ENCODE results near the gene GSG1L.
"Not testable (repeated sequence)": the region's sequence is repeated elsewhere in the genome, so short reads cannot be mapped to it uniquely, and the experiment has no call there.

The GSG1L gene

DNA sequence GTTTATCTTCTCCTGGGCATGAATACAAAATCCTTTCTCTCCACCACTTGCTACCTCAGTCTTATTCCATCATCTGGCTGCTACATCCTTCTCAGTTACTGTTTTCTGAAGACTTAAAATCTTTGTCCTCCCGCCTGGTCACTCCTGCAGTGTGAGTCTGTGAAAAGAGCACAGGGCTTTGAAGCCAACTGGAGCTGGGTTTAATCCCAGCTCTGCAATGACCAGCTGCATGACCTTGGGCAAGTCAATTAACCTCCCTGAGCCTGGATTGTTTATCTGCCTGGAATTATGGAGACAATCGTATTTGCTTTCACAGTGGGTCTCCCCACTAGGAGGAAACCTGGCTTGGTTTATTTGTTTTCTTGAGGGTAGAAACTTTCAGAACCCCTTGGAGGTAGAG lies 183.2 kb downstream of the GSG1L start:
- no peak for DNase-seq

DNA sequence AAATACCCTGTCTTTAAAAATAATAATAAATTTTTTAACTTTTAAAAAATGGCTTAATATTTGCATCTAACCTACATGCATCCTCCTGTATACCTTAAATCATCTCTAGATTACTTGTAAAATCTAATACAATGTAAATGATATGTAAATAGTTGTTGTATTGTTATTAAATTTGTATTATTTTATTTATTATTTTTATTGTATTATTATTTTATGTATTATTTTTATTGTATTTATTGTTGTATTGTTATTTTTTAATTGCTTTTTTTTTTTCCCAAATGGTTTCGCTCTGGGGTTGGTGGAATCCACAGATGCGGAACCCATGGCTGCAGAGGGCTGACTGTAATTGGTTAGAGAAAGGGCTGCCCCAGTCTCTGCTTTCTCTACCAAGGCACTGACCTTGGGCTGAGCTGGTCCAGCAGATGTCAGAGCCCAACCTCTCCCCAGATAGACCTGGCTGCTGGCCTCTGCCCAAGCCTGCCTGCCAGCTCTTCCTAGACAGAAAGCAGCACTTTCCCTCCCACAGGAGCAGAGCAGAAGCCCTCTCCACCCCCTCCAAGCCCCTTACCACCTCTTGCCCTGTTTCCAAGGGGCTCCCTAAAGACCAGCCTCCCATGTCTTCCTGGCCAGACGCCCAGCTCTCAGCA lies 183.8 kb downstream of the GSG1L start:
- no peak for DNase-seq

DNA sequence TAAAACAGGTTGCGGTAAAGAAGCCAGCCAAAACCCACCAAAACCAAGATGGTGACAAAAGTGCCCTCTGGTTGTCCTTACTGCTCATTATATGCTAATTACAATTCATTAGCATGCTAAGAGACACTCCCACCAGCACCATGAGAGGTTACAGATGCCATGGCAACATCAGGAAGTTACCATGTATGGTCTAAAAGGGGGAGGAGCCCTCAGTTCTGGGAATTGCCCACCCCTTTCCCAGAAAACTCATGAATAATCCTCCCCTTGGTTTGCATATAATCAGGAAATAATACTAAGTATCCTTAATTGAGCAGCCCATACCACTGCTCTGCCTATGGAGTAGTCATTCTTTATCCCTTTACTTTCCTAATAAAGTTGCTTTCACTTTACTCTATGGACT lies 190.9 kb downstream of the GSG1L start:
- DNase-seq, result not testable (repeated sequence)

DNA sequence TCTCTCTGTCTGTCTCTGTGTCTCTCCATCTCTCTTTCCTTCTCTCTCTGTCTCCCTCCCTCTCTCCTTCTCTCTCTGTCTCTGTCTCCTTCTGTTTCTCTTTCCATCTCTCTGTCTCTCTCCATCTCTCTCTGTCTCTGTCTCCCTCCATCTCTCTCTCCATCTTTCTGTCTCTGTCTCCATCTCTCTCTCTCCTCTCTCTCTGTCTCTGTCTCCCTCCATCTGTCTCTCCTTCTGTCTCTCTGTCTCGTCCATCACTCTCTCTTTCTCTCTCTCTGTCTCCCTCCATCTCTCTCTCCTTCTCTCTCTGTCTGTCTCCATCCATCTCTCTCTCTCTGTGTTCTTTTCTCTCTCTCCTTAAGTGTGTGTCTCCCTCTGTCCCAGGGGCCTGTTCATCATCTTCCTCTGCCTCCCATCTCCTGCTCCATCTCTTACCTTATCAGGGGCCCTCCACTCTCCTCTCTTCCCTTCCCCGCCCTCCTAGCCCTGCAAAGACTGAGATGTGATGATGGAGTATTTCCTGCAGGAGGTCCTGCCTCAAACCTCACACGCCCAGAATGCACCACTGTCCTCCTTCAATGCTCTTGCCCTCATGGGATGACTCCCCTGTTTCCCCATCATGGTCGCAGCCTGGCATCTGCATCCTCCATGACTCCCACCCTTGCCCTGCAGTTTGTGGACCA lies 193.3 kb downstream of the GSG1L start:
- DNase-seq, result no peak

DNA sequence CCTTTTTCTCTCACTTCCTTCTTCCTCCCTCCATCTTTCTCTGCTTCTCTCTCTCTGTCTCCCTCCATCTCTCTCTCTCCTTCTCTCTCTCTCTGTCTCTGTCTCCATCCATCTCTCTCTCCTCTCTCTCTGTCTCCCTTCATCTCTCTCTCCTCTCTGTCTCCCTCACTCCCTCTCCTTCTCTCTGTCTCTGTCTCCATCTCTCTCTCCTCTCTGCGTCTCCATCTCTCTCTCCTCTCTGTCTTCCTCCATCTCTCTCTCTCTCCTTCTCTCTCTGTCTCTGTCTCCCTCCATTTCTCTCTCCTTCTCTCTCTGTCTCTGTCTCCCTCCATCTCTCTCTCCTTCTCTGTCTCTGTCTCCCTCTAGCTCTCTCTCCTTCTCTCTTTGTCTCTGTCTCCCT lies 194.1 kb downstream of the GSG1L start:
- DNase-seq, result no peak

DNA sequence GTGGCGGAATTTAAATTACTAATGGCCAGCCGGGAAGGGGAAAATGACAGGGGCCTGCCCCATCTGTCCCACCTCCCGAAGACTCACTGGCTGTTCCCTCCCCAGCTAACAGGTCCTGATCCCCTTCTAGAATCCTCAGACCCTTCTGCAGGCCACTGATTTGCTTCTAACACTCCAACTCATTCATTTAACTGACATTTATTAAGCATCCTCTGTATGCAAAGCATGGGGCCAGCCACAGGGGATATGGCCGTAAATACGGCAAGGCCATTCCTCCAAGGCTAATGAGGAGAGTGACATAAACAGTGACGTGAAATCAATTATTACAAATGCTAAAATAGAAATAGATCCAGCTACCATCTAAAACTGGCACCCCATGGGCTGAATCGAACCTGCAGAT lies 195.3 kb downstream of the GSG1L start:
- DNase-seq, result no peak

DNA sequence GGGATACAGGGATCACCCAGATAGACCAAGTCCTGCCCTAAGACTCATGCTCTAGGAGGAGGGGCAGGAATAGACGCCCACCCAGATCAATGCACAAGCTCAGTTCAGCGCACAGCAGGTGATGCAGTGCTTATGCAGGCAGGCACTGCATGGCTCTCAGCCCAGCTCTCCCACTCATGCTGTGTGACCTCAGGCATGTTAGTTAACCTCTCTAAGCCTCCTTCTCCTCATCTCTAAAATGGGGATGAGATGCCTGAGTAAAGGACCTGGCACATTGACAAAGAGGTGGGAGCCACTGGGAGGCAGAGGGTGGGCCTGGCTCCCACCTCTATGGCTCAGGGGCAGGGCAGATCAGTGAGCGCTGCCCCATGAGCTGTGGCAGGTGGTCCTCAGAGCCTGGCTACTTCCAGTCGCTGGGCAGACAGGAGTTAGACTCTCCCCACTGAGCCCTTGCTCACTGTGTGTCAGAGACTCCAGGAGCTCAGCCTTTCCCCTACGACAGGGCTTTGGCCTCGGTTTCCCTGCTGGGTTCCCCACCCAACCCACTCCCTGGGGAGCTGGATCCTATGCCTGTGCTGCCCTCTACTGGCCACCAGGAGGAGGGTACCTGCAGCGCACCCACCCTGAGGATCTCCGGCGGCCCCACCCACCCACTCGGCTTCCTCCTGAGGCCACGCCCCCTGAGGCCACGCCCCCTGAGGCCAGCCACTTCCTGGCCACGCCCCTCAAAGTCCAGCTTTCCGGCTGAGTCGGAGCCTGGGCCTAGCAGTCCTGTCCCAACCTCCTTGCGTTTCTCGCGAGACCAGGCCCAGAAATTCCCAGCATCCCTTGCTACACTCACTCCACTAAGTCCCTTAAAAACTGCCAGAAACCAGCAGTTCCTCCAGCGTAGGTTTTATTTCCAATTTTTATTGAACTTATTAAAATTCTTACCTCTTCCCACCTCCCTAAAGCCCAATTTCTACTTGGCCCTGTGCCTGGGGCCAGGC lies 196.1 kb downstream of the GSG1L start:
- DNase-seq, result peak; percentile 24

DNA sequence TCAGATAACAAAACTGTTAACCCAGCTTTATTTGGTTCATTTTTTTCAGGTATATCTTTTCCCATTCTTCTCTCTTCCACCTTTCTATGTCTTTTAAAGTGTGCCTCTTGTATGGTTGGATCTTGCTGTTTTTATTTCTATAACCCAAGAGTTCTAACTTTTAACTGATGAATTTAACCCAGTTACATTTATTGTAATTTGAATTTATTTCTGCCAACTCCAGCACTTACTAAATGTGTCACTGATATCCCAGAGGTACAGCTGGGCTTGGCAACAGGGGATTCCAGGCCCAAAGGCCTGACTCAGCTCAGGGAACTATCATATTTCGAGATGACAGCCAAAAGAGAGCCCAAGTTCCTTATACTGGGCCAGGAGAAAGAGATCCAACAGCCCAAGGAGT lies 200.1 kb downstream of the GSG1L start:
- no peak for DNase-seq

DNA sequence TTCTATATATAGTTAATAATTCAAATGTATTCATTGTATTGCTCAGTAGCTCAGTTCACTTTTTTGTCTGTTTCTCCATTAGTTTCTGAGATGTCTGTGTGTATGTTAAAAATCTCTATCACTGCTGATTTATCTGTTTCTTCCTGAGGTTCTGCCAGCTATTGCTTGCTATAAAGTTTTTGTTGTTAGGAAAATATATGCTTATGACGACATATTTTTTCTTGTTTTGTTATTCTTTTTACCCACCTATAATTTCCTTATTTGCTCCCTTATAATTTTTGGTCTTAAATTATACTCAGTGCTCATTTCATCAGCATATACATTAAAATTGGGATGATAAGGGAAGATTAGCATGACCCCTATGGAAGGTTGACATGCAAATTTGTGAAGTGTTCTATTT lies 200.6 kb downstream of the GSG1L start:
- no peak for DNase-seq

DNA sequence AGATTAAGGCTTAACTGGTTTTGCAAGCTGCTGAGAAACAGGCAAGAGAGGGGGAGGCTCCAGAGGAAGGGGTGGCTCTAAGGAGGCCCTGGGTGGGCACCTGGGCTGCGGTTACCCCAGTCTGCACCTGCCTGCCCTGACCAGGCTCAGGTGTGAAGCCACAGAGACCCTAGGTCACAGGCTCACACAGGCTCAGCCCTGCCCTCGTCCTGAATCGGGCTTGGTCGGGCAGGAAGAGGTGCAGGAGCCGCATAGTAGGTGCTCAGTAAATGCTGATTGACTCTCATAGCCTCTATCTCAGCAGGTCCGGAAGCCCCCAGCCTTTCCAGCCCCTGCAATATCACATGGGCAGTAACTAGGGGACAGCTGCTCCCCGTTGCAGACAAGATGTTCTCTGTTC lies 203.4 kb downstream of the GSG1L start:
- no peak for DNase-seq

DNA sequence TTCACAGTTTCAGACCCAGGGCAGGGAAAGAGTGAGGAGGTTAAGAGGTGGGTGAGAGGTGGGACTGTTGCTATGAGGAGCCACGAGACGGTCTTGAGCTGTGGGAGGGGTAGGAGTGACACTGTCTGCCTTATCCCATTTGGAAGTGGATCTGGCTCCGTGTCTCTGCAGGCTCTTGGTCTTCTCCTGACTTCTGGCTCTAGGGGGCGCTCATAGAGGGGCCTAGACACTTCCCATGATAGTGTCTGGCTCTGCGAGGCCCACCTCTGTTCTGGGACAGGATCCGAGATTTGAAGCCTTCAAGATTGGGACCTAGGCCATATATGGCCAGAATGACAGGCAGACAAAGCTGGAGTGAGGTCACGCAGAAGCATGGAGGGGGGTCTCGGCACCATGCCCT lies 204.5 kb downstream of the GSG1L start:
- DNase-seq, result no peak

DNA sequence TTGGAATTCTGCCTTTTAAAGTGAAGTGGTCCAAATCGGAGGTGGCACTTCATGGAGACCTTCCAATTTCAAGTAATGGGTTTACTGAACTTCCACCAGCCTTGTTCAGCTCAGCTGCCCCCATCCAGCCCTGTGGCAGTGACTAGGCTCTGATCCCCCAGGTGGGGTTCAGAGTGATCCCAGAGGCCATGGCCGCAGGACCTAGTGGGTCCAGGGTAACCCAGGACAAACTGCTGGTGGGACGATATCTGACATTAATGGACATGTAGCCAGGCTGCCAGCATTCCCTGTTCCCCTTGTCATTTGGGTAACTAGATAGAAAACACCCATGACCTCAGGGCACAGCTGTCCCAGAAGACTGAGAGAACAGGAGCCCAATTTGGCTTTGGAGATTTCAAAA lies 209.9 kb downstream of the GSG1L start:
- DNase-seq, result no peak

DNA sequence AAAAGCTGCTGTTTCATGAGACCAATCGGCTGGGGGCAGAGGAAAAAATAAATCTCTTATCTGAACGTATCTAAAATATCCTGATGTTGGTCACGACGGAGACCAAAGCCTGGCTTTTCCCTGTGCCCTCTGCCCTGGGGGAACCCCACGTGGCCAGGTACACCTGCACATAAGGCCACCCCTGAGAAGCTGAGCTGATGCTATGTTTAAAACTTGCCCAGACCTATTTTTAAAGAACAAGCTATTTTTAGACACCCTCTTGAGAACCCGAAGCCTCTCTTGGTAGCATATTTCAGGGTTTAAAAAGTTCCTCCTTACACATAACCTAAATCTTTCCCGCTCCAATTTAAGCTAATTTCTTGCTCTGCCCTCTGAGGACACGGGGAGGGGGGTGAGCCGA lies 210.4 kb downstream of the GSG1L start:
- DNase-seq, result no peak

DNA sequence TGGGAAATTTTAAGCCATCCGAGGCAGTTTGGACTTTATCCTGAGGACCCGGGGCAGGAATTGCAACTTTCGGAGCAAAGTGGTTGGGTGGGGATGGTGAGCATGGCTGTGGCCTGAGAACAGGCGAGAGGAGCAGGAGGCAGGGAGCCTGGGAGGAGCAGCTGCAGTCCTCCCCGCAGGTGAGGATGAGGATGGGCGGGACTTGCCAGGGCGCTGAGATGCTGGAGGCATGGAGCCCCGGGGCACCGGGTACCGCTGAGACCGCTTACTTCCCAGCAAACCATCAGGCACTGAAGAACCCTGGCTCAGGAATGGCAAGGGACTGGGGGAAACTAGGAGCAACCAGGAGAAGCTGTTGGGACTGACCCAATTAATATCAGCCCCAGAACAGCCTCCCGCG lies 210.8 kb downstream of the GSG1L start:
- no peak for DNase-seq

DNA sequence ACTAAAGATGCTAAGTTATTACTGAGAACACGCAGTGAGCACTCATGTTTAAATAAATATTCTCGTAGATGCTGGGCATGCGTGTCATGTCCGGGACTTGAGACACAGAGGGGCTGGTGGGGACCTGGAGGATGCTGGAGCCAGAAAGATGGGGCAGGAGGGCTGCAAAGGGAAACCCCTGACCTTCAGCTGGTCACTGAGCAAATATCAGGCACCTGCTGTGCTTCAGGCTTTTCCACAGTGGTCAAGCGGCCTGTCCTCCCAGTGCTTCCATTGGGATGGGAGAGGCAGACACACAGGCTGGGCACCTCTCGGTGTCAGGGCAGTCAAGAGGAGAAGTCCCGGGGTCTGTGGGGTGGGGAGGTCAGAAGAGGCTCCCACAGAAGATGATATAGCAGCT lies 211.4 kb downstream of the GSG1L start:
- no peak for DNase-seq

DNA sequence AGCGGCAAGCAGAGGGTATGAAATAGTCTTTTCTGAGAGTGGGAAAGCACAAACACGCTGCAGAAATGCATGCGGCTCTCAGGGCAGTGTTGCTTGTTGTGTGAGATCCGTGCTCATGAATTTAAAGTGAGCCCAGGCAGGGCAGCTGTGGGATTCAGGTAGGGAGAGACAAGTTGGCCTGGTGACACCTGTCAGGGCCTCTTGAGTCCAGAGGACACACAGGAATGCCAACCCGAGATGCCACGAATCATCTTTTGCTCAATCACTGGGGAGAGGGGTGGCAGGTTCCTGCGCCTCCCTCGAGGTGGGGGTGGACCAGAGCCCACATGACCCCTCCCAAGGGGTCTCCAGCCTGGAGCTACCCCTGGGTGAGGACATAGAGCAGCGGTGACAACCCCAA lies 211.9 kb downstream of the GSG1L start:
- no peak for DNase-seq

DNA sequence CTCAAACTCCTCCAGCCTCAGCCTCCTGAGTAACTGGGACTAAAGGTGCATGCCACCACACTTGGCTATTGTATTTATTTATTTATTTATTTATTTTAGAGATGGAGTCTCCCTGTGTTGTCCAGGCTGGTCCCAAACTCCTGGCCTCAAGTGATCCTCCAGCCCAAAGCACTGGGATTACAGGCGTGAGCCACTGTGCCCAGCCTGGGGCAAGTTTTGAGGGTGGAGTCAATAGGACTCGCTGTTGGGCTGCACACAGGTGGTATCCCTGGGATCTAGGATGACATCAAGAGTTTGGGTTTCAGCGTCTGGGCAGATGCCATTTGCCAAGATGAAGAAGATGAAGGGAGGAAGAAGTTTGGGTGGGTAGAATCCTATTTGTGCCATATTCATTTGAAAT lies 213.9 kb downstream of the GSG1L start:
- no peak for DNase-seq

DNA sequence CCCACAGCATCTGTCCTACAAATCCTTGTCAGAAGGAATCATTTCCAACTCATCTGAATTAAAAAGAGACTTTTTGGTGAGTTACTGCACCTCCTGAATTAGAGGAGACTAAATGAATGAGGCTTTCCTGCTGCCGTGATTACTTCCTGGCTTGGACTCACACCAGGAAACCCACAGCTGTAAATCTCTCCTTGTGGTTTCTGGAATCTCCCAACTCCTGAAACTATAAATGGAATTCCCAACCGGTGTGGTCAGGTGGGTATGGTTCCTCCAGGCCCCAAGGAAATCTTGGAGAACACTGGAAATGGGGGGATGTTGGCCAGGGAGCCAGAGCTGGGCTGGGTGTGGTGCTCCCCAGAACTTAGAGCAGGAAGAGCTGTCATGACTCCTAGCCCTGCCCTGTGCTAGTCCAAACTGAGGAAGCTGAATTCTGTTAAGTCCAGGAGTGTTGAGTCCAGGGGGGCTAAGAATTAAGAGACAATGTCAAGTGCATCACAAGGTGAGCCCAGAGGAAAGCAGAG lies 216.4 kb downstream of the GSG1L start:
- no peak for DNase-seq

DNA sequence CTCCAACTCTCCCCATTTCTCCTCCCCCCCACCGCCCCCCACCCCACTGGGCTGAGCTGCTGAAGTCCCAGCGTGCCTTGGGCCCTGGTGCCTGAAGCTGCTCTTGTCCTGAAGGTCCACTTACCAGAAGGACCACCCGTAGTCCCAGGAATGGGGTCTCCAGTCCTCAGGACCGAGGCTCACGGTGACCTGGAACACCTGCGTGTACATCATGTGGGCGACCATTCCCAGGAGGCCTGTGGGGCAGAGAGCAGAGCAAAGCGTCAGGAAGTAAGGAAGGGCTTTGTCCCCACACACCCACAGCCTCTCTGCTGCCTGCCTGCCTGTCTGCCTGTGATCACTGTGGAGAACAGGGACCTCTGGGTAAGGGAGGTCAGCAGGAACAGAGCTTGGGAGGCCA lies 218.7 kb downstream of the GSG1L start:
- DNase-seq, result no peak

DNA sequence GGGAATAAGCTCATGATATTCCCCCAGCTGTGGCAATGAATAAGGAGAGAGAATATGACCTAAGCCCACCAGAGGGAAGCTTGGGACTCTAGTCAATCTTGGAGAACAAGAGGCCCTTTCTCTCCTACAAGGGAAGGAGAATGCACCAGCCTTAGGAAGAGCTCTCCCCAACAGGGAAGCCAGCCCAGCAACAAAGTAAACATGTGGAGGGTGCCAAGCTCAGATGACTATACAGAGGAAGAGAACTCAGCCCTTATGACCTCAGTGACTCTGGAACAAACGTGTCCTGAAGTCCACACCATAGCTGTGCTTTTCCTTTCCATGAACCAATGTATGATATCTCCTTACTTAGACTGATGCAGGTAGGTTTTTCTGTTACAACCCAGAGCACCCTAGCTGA lies 219.7 kb downstream of the GSG1L start:
- no peak for DNase-seq

DNA sequence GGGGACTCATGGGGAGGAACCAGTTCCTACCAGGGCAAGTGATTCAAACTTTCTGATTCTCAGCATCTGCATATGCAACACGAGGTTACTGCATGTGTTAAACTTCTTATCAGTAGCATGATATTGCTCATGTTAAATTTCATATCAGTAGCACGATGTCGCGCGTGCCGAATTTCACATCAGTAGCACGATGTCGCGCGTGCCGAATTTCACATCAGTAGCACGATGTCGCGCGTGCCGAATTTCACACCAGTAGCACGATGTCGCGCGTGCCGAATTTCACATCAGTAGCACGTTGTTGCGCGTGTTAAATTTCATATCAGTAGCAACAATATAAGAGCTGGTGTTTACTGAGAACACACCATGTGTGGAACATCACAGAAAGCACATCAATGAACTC lies 221.6 kb downstream of the GSG1L start:
- no peak for DNase-seq

DNA sequence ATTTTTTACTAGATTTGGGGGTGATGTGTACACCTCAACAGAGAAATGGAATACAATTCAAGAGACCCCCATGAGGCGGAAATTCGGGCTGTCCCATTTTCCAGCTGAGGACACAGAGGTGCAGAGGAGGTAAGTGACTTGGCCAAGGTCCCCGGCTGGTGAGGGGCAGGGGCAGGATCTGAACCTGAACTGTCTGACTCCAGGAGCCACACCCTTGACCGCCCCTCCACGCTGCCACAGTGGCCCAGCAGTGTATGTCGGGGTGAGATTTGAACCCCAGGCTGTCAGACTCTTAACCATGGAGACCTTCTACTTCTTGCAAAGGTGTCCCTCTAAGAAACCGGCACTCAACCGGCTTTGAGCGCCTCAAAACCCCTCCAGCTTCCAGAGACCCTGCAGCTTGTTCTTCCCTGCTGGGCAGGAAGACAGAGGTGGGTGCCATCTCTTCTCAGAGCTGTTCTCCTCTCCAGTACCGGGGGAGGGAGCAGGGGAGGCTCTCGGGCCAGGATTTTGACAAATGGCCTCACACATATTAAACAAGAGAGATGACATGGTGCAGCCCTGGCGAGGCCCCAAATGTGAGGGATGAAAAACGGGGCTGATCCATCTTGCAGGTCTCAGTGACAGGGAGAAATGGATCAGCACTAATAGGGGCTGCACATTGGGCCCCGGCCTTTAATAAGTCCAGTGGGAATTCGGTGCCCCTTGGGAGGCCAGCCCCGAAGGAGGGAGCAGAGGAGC lies 222.3 kb downstream of the GSG1L start:
- DNase-seq, result no peak
